ENCODE data around the gene SNAP47. TPM values are rescaled to one million over a fixed set of nuclear protein-coding genes. Genes with fewer than 3 reads are reported as not detected.

SNAP47 gene
- polyA plus RNA-seq, 1 donor (not counting 4 experiments of a cell fraction or from before 2014, with no cell fraction given) = 24.8 TPM

DNA sequence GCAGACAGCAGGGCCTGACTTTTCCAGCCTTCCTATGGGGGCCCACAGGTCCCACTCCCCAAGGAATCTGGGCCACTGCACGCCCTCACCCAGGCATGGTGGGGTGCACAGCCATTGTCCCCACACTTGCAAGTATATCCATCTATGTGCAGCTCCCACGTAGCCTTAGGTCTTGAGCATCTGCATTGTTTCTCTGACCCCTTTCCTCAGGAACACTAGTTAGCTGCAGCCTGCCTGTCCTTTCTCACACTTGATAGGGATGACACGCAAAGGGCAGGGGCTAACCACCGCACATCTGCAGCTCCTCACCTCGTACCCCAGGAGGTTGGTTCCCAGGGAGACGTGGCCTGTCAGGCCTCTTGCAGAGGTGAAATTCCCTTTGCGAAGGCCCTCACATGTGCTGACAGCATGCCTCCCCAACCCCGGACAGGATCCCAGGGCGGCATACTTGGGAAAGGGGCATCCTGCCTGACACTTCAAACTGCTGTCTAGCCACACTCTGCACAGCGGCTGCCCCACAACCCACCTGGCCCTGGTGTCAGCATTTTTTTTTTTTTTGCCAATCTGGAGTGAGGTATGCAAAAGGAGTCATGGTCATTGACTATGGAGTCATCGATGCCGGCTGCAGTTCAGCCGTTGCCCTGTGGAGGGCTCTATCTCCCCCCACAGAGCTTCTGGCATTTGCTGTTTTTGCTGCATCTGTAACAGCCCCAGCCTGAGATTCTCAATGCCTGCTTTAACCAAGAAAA is 5.2 kb upstream of the SNAP47 start:
- Histone ChIP-seq H3K27ac (ENCODE audit: control insufficient read depth, insufficient read depth, low read length) (no peak overlapping the region), H3K36me3 (ENCODE audit: control insufficient read depth in 2 of 2, extremely low read depth in 1 of 2, insufficient read depth in 2 of 2, low read length in 2 of 2) (peaks cover 13 to 15% of the 10 kb centered on the region in 2 experiments), H2AFZ (ENCODE audit: control insufficient read depth, low read length) (no peak overlapping the region), H3K9me3 (ENCODE audit: control insufficient read depth, low read depth, low read length) (no peaks in the 10 kb centered on the region), H3K9ac (ENCODE audit: control insufficient read depth, extremely low read depth, insufficient read depth, low read length) (no peak overlapping the region), H3K79me2 (ENCODE audit: control insufficient read depth, insufficient read depth, low read length) (peaks cover 25% of the 10 kb centered on the region), H4K20me1 (ENCODE audit: control insufficient read depth, extremely low read depth, insufficient read depth, low read length) (peaks cover 3% of the 10 kb centered on the region), H3K9me1 (ENCODE audit: control insufficient read depth, extremely low read depth, insufficient read depth, low read length) (no peaks in the 10 kb centered on the region), H3K4me2 (ENCODE audit: control insufficient read depth, extremely low read depth, insufficient read depth, low read depth, low read length) (no peak overlapping the region), H3K4me3 (ENCODE audit: control insufficient read depth in 2 of 3, extremely low read depth in 1 of 3, insufficient read depth in 2 of 3, low read depth in 1 of 3, low read length in 3 of 3) (no peak overlapping the region), H3K4me1 (ENCODE audit: control insufficient read depth, extremely low read depth, insufficient read depth, low read length) (peaks cover 22% of the 10 kb centered on the region), H3K27me3 (ENCODE audit: control insufficient read depth, extremely low read depth, insufficient read depth, low read length) (no peaks in the 10 kb centered on the region)
- dilution Hi-C loops (cut with MboI; ENCODE audit: extremely low pct_ligation_motif_present, low sequenced_read_pairs) = no loop called here
- FAIRE-seq (peak; percentile 70), DNase-seq (ENCODE audit: low read depth, low spot score) (no peak)
- TF ChIP-seq CTCF (optimal IDR thresholded peaks at IDR 0.05 in 1 of 3, IDR thresholded peaks at IDR 0.05 in 1 of 3, conservative IDR thresholded peaks at IDR 0.05 in 1 of 3; ENCODE audit: extremely low read depth in 1 of 3, insufficient read depth in 2 of 3, low read length in 3 of 3) (peak; percentile 74 to 85 (median 83)), EZH2 (IDR thresholded peaks at IDR 0.05; ENCODE audit: low read length) (no peak)

- Histone ChIP-seq H4K20me1 (ENCODE audit: control insufficient read depth, extremely low read depth, insufficient read depth, low read length) (peaks cover 3% of the 10 kb centered on the region), H3K9me1 (ENCODE audit: control insufficient read depth, extremely low read depth, insufficient read depth, low read length) (no peaks in the 10 kb centered on the region), H3K36me3 (ENCODE audit: control insufficient read depth in 2 of 2, extremely low read depth in 1 of 2, insufficient read depth in 2 of 2, low read length in 2 of 2) (peaks cover 13 to 15% of the 10 kb centered on the region in 2 experiments), H3K9me3 (ENCODE audit: control insufficient read depth, low read depth, low read length) (no peaks in the 10 kb centered on the region), H3K4me1 (ENCODE audit: control insufficient read depth, extremely low read depth, insufficient read depth, low read length) (peaks cover 22% of the 10 kb centered on the region), H3K79me2 (ENCODE audit: control insufficient read depth, insufficient read depth, low read length) (peaks cover 29% of the 10 kb centered on the region), H3K4me2 (ENCODE audit: control insufficient read depth, extremely low read depth, insufficient read depth, low read depth, low read length) (no peak overlapping the region), H3K9ac (ENCODE audit: control insufficient read depth, extremely low read depth, insufficient read depth, low read length) (no peak overlapping the region), H3K27me3 (ENCODE audit: control insufficient read depth, extremely low read depth, insufficient read depth, low read length) (no peaks in the 10 kb centered on the region), H2AFZ (ENCODE audit: control insufficient read depth, low read length) (no peak overlapping the region), H3K4me3 (ENCODE audit: control insufficient read depth in 2 of 3, extremely low read depth in 1 of 3, insufficient read depth in 2 of 3, low read depth in 1 of 3, low read length in 3 of 3) (no peak overlapping the region), H3K27ac (ENCODE audit: control insufficient read depth, insufficient read depth, low read length) (no peak overlapping the region)
- no peak for FAIRE-seq
- DNase-seq (ENCODE audit: low read depth, low spot score) = no peak
- dilution Hi-C loops (cut with MboI; ENCODE audit: extremely low pct_ligation_motif_present, low sequenced_read_pairs) = no loop called here
- no peak for TF ChIP-seq EZH2 (IDR thresholded peaks at IDR 0.05; ENCODE audit: low read length)
- TF ChIP-seq CTCF (optimal IDR thresholded peaks at IDR 0.05 in 1 of 3, IDR thresholded peaks at IDR 0.05 in 1 of 3, conservative IDR thresholded peaks at IDR 0.05 in 1 of 3; ENCODE audit: extremely low read depth in 1 of 3, insufficient read depth in 2 of 3, low read length in 3 of 3) = no peak
Measured at GRCh38 chr1:227730630-227731151, 4.5 kb upstream of the SNAP47 start.
